ENCODE data around the gene CBLIF.

- TF ChIP-seq CTCF (IDR thresholded peaks at IDR 0.05) (peak in 3 of 4 experiments; percentile 74 to 81 (median 80)), POLR2A (IDR thresholded peaks at IDR 0.05) (no peak)
These were observed 42.6 kb downstream of the CBLIF start for GRCh38 chr11:59802639-59803176.
